ENCODE measurements around the gene CCL21.

DNA sequence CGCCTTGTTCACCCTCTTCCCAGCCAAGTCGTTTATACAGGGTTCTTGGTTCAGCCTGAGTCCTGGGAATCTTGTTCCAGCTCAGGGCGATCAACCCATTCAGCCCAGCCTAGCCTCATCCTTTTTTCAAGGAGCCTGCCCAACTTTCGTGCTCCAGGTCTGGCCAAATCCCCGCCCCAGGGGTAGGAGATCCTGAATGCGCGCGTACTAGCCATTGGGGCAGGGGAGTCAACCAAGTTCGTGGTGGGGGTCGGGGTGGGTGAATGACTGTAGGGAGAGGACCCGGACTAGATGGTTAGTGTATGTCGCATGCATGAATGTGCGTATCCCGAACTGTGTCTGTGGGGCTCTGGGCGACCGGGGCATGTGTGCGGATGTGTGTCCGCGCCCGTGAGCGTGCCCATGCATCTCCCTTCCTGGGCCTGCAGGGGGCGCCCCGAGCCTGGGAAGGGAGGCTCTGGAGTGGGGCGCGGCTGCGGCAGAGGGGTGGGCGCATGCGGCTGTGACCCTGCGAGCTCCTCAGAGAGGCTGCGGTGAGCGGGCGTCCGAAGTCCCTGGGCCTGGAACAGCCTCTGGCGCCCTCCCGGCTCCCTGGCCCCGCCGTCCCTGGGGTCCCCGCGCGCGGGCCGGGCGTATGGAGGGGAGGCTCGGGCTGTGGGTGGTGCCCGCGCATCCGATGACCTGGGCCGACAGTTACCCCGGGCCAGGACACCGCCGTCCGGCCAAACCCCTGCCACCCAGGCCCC is 8.7 kb downstream of the CCL21 start:
- TF ChIP-seq CTCF (IDR thresholded peaks at IDR 0.05; ENCODE audit: borderline replicate concordance, extremely low read depth, low read length, poor library complexity, severe bottlenecking) = peak; percentile 51
- TF ChIP-seq EZH2 (IDR thresholded peaks at IDR 0.05; ENCODE audit: borderline replicate concordance, low read depth, low read length, severe bottlenecking) = no peak
